ENCODE measurements around the gene MECR.
"Not testable (repeated sequence)": the region's sequence is repeated elsewhere in the genome, so short reads cannot be mapped to it uniquely, and the experiment has no call there.

MECR gene

DNA sequence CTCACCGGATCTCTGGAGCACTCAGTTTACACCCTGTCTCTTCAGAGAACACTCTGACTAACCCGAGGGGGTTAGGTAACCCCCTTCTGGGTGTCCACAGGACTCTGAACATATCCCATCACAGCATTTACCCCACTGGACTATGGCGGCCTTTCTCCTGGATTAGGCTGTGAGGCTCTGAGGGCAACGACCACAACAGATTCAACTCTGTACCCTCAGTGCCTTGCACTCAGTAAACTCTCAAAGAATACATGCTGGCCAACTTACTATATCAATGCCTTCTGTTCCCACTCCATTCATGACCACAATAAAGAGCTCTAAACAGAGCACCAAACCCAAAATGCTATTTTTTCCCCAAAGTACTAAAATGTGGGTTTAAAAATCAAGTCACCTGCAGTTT lies 5.4 kb downstream of the MECR start:
- H3K4me3 ChIP-seq (ENCODE audit: low read depth, low read length), result no peak overlapping the region
- TF ChIP-seq, protein P1, sequence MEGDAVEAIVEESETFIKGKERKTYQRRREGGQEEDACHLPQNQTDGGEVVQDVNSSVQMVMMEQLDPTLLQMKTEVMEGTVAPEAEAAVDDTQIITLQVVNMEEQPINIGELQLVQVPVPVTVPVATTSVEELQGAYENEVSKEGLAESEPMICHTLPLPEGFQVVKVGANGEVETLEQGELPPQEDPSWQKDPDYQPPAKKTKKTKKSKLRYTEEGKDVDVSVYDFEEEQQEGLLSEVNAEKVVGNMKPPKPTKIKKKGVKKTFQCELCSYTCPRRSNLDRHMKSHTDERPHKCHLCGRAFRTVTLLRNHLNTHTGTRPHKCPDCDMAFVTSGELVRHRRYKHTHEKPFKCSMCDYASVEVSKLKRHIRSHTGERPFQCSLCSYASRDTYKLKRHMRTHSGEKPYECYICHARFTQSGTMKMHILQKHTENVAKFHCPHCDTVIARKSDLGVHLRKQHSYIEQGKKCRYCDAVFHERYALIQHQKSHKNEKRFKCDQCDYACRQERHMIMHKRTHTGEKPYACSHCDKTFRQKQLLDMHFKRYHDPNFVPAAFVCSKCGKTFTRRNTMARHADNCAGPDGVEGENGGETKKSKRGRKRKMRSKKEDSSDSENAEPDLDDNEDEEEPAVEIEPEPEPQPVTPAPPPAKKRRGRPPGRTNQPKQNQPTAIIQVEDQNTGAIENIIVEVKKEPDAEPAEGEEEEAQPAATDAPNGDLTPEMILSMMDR (IDR thresholded peaks at IDR 0.05; ENCODE audit: low read depth, low read length), result no peak

DNA sequence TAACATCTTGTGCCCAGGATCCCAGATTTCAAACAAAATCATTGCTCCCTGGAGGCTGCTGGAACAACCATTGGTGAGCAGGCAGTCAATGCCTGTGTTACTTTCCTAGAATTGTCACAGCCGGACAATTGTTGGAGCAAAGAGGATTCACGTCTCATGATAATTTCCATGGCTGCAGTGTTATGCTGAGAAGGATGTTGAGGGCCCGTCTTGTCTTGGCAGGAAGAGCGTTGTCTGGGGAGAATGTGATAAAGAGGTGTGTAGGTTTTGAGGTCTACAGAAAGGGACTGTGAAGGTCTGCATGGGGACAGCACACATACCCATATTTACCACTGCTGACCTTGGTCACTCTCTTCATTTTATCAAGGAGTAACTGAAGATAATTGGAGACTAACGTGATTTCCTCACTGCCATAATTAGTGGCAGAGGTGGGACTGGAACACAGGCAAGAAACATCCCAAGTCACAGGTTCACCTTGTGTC lies 6.3 kb downstream of the MECR start:
- TF ChIP-seq, protein P1 (IDR thresholded peaks at IDR 0.05; ENCODE audit: low read depth, low read length), result no peak
- no peak overlapping the region for H3K4me3 ChIP-seq (ENCODE audit: low read depth, low read length)

DNA sequence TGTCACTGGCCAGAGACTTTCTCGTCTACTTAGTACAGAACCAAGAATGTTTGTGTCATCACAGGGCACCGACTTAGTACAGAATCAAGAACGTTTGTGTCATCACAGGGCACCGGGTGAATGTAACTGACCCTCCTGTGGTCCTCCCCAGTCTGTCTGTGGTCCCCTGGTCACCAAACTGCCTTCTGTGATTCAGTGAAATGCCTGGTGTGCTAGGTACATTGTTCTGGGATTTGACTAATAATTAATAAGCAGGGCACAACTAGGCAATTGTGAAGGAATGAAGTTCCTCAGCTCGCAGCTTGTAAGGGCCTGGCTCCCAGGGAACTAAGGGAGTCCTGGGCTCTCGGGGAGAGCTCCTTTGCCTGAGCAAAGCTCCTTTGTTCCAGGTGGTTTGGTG lies 7.2 kb downstream of the MECR start:
- no peak overlapping the region for H3K4me3 ChIP-seq (ENCODE audit: low read depth, low read length)
- TF ChIP-seq, protein P1 (IDR thresholded peaks at IDR 0.05; ENCODE audit: low read depth, low read length), result no peak

DNA sequence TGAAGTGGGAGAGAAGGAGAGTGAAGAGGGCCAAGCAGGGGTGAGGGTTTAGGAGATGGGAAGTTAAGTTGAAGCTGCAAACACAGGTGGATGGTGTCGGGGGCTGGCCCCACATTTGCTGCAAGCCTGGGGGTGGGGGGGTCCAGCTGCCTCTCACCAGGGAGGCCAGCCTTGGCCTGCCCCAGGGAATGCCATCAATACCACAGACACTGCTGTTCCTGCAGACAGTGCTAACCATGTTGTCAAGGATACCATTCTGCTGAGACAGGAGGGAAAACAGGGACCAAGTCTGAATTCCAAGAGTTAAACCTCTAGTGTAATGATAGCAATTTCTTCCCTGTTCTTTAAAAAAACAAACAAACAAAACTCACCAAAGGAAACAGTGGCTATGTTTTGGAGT lies 8.0 kb downstream of the MECR start:
- TF ChIP-seq, protein P1 (IDR thresholded peaks at IDR 0.05; ENCODE audit: low read depth, low read length), result no peak

DNA sequence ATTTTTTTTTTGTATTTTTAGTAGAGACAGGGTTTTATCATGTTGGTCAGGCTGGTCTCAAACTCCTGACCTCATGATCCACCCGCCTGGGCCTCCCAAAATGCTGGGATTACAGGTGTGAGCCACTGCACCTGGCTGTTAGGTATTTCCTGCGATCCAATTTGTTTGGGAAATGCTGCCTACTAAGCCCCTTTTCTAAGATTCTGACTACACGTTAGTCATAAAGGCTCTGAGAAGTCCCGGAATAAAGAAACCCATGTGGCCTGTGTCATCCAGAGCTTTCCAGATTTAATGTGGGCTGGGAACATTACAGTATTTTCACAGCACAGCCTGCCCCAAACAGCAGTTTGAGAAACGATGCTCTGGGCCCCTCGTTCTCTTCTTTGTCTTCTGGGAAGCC lies 8.5 kb downstream of the MECR start:
- not testable (repeated sequence) for H3K4me3 ChIP-seq (ENCODE audit: low read depth, low read length)

More for the DNA sequence above, 8.0 kb downstream of the MECR start:
- H3K4me3 ChIP-seq (ENCODE audit: low read depth, low read length), result no peak overlapping the region

DNA sequence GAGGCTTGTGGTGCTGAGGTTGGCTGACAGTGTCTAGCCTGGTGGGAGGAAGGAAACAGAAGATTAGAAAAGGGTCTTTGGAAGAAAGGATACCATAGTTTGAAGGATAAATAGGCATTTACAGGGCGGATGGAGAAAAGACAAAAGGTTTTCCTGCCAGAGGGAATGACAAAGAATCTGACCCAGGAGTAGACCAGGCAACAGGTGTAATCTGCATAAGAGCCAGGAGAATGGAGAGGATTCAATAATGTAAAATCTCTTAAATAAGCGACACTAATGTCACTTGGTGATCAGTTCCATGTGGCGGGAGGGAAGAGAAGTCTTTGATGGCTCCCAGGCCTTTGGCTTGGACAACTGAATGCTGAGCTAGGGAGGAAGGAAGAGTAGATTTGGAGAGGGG lies 9.4 kb downstream of the MECR start:
- TF ChIP-seq, protein P1 (IDR thresholded peaks at IDR 0.05; ENCODE audit: low read depth, low read length), result no peak
- no peak overlapping the region for H3K4me3 ChIP-seq (ENCODE audit: low read depth, low read length)

DNA sequence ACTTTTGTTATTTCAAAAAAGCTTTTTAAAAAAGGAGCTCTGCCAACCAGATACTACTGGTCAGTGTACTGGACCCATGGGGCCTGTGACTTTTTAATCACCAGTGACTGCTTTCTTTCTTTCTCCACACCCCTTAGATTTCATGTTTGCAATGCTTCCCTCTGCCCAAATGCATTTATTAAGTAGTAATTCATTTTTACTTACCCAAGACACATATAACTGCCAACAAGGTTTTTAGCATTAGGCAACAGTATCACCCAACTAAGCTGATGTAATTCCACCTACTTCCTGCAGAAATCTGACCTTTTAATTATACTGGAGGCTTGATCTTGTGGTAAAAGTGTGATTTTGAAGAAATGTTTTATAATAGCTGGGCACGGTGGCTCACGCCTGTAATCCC lies 12.5 kb downstream of the MECR start:
- TF ChIP-seq, protein P1 (IDR thresholded peaks at IDR 0.05; ENCODE audit: low read depth, low read length), result no peak

DNA sequence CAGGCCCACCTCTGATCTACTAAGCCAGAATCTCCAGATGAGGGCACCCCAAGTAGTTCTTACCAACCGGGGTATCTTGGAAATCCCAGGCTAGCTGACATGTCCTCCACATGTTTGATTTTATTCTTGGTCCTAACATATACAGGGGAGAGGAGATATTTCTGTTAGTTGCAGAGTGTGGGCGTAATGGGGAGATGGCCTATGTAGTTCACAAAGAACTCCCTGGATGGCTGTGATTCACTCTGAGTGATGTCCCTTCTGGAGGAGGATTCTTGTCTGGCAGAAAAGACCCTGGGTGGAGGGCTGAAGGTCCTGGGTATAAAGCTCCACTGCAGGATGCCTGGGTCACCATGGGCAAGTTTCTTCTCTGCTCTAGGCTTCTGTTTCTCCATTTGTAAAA lies 13.1 kb downstream of the MECR start:
- TF ChIP-seq, protein P1 (IDR thresholded peaks at IDR 0.05; ENCODE audit: low read depth, low read length), result no peak
- H3K4me3 ChIP-seq (ENCODE audit: low read depth, low read length), result no peak overlapping the region

More for the DNA sequence above, 12.5 kb downstream of the MECR start:
- H3K4me3 ChIP-seq (ENCODE audit: low read depth, low read length), result no peak overlapping the region
